Measurements from ENCODE around the gene BCAS4.
"Not testable (repeated sequence)": the region's sequence is repeated elsewhere in the genome, so short reads cannot be mapped to it uniquely, and the experiment has no call there.

DNA sequence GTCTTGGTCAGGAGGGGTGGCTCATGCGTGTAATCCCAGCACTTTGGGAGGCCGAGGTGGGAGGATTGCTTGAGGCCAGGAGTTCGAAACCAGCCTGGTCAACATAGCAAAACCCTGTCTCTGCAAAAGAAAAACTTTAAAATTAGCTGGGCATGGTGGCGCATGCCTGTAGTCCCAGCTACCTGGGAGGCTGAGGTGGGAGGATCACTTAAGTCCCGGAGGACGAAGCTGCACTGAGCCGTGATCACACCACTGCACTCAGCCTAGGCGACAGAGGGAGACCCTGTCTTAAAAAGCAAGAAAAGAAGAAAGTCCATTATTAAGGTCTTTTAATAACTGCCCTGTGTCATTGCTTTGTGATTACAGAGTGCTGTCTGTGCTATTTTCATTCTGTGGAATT, 15.9 kb upstream of the BCAS4 start:
- TF ChIP-seq, protein P1, sequence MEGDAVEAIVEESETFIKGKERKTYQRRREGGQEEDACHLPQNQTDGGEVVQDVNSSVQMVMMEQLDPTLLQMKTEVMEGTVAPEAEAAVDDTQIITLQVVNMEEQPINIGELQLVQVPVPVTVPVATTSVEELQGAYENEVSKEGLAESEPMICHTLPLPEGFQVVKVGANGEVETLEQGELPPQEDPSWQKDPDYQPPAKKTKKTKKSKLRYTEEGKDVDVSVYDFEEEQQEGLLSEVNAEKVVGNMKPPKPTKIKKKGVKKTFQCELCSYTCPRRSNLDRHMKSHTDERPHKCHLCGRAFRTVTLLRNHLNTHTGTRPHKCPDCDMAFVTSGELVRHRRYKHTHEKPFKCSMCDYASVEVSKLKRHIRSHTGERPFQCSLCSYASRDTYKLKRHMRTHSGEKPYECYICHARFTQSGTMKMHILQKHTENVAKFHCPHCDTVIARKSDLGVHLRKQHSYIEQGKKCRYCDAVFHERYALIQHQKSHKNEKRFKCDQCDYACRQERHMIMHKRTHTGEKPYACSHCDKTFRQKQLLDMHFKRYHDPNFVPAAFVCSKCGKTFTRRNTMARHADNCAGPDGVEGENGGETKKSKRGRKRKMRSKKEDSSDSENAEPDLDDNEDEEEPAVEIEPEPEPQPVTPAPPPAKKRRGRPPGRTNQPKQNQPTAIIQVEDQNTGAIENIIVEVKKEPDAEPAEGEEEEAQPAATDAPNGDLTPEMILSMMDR (IDR thresholded peaks at IDR 0.05), result not testable (repeated sequence)
- TF ChIP-seq POLR2A (IDR thresholded peaks at IDR 0.05), result not testable (repeated sequence)

Data from tibial nerve (tissue), 3 donors.